ENCODE measurements around the gene FNTB. TPM values are rescaled to one million over a fixed set of nuclear protein-coding genes. Genes with fewer than 3 reads are reported as not detected.

The FNTB gene
- polyA plus RNA-seq, 1 donor from 2014 or later, result 6.7 TPM

DNA sequence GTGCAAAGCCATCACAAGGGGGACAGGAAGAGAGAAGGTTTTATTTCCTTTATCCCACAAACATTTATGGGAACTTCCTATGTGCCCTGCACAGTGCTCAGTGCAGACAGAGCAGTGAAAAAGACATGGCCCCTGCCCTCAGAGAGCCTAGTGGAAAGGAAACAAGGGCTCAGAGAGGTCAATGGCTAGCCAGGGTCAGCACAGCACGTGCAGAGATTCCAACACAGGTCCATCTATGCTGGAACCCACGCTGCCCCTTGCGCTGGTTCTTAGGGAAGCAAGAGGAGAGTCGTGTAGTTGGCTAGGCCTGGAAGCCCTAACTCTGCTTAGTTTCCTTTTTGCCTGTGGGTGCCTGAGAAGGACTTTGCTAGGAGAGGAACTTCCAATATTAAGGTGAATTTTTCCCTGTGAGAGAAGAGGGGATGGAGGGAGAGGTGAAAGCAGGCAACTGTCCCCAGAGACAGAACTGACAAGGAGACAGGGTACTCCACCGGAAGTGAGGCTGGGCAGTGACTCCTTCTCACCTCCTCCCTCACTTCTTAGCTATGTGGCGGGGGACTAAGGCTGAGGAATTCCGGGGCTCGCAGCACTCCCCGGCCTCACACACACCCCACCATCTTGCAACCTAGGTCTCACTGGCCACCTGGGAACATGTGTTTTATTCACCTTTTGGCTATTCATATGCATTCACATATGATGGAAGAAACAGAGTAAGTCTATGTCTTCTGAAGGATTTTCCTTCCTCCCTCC lies 32.0 kb upstream of the FNTB start:
- H3K27ac ChIP-seq (ENCODE audit: low read length), result no peak overlapping the region
- H3K4me3 ChIP-seq (ENCODE audit: low read length), result no peak overlapping the region
- no peaks in the 10 kb centered on the region for H3K9me3 ChIP-seq (ENCODE audit: low read length)
- no peaks in the 10 kb centered on the region for H3K79me2 ChIP-seq (replicated peaks; ENCODE audit: insufficient read depth, low read length)
- no peaks in the 10 kb centered on the region for H3K36me3 ChIP-seq (ENCODE audit: insufficient read depth, low read length)
- H3K9ac ChIP-seq (ENCODE audit: low read length), result no peak overlapping the region
- H2AFZ ChIP-seq (ENCODE audit: low read depth, low read length), result no peak overlapping the region
- H4K20me1 ChIP-seq (ENCODE audit: insufficient read depth), result no peaks in the 10 kb centered on the region
- H3F3A ChIP-seq (ENCODE audit: insufficient read depth, low read length, poor library complexity, severe bottlenecking), result no peaks in the 10 kb centered on the region
- TF ChIP-seq MXI1 (conservative IDR thresholded peaks at IDR 0.05; ENCODE audit: poor library complexity, severe bottlenecking) (no peak), REST (IDR thresholded peaks at IDR 0.05; ENCODE audit: borderline replicate concordance) (no peak), EP300 (conservative IDR thresholded peaks at IDR 0.05; ENCODE audit: poor library complexity, severe bottlenecking) (no peak), TAF1 (IDR thresholded peaks at IDR 0.05; ENCODE audit: low read depth) (no peak), SMC3 (conservative IDR thresholded peaks at IDR 0.05; ENCODE audit: poor library complexity) (no peak), CTCF (IDR thresholded peaks at IDR 0.05; ENCODE audit: poor library complexity, severe bottlenecking) (no peak)
- no peaks in the 10 kb centered on the region for H3K27me3 ChIP-seq (ENCODE audit: insufficient read depth, low read depth, low read length)
- H3K4me2 ChIP-seq (ENCODE audit: low read length), result no peak overlapping the region
- H3K9me2 ChIP-seq (ENCODE audit: insufficient read depth, low read length), result no peaks in the 10 kb centered on the region

GRCh38 chr14:64955297-64955696 lies 31.4 kb upstream of the FNTB start:
- no peak overlapping the region for H3K4me2 ChIP-seq (ENCODE audit: low read length)
- TF ChIP-seq REST (IDR thresholded peaks at IDR 0.05; ENCODE audit: borderline replicate concordance) (no peak), POLR2AphosphoS5 (IDR thresholded peaks at IDR 0.05) (no peak), EP300 (conservative IDR thresholded peaks at IDR 0.05; ENCODE audit: poor library complexity, severe bottlenecking) (no peak), CTCF (IDR thresholded peaks at IDR 0.05; ENCODE audit: poor library complexity, severe bottlenecking) (no peak), RAD21 (conservative IDR thresholded peaks at IDR 0.05) (no peak), MXI1 (conservative IDR thresholded peaks at IDR 0.05; ENCODE audit: poor library complexity, severe bottlenecking) (no peak), TAF1 (IDR thresholded peaks at IDR 0.05; ENCODE audit: low read depth) (no peak), EZH2 (IDR thresholded peaks at IDR 0.05; ENCODE audit: borderline replicate concordance, insufficient read depth, low read length, poor library complexity, severe bottlenecking) (no peak), SMC3 (conservative IDR thresholded peaks at IDR 0.05; ENCODE audit: poor library complexity) (no peak)

More at GRCh38 chr14:64955297-64955696, 31.4 kb upstream of the FNTB start:
- Histone ChIP-seq H3K27ac (ENCODE audit: low read length) (no peak overlapping the region), H3K9me2 (ENCODE audit: insufficient read depth, low read length) (no peaks in the 10 kb centered on the region), H3K9ac (ENCODE audit: low read length) (no peak overlapping the region), H2AFZ (ENCODE audit: low read depth, low read length) (no peak overlapping the region), H3K36me3 (ENCODE audit: insufficient read depth, low read length) (no peaks in the 10 kb centered on the region), H3F3A (ENCODE audit: insufficient read depth, low read length, poor library complexity, severe bottlenecking) (no peaks in the 10 kb centered on the region), H3K27me3 (ENCODE audit: insufficient read depth, low read depth, low read length) (no peaks in the 10 kb centered on the region), H3K9me3 (ENCODE audit: low read length) (no peaks in the 10 kb centered on the region), H4K20me1 (ENCODE audit: insufficient read depth) (no peaks in the 10 kb centered on the region), H3K4me3 (ENCODE audit: low read length) (no peak overlapping the region), H3K79me2 (replicated peaks; ENCODE audit: insufficient read depth, low read length) (no peaks in the 10 kb centered on the region)
